PFSK-1 (cell line): Measurements from ENCODE around the gene HNRNPA2B1.

Source experiments
- FOXP2 ChIP-seq: optimal IDR thresholded peaks from 2 replicates; pipeline ENCODE3; 2011; ENCODE audit warnings: borderline replicate concordance, control low read depth, inconsistent platforms; ENCODE audit not compliant: insufficient read depth; ENCODE audit errors: extremely low read length, extremely low read depth
- POLR2AphosphoS5 ChIP-seq: IDR thresholded peaks from 2 replicates; pipeline ENCODE4 v1.6.1; 2012; ENCODE audit warnings: low read depth, mild to moderate bottlenecking, control low read depth, low read length, moderate library complexity
- SIN3A ChIP-seq: IDR thresholded peaks from 2 replicates; pipeline ENCODE4 v1.6.1; 2012; ENCODE audit warnings: mild to moderate bottlenecking, low read length, moderate library complexity, borderline replicate concordance; ENCODE audit not compliant: insufficient read depth
- TAF1 ChIP-seq: IDR thresholded peaks from 2 replicates; pipeline ENCODE4 v1.6.1; 2012; ENCODE audit warnings: low read length, control low read depth, borderline replicate concordance; ENCODE audit not compliant: insufficient read depth
- TF ChIP-seq, protein P1 (sequence below), 2 experiments: IDR thresholded peaks; 2 replicates each; pipeline versions ENCODE4 v1.6.1 to v1.8.0; 2011 to 2012; ENCODE audit warnings: low read depth in 2 of 2, low read length in 2 of 2, control low read depth in 1 of 2, inconsistent platforms in 1 of 2, mild to moderate bottlenecking in 1 of 2, moderate library complexity in 1 of 2; ENCODE audit not compliant: insufficient read depth in 1 of 2

The HNRNPA2B1 gene

DNA sequence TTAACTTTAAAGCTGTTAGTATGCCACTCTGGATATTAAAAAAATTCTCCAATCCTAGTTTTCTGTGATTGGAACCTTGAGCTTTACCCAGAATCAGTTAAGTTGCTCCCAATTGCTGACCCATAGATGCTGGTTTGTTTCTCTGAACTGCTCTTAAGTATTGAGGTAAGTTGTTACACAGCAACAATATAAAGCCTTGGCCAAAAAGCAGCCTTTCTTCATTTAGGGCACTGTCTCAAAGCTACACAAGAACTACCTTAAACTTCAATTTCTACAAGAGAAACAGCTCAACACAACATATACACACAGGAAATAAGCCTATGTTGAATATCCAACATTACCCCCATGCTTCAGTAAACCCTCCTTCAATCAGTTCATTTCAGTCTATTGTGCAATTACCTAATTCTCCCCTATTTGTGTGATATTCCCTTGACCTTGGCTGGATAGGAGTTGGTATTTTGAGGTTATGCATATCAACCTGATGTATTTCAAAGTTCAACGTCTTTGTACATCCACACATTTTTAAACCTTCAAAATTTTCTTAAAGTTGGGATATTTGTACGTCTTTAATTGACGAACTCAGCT lies 11.5 kb downstream of the HNRNPA2B1 start:
- no peak for TF ChIP-seq FOXP2
- TF ChIP-seq, protein P1, sequence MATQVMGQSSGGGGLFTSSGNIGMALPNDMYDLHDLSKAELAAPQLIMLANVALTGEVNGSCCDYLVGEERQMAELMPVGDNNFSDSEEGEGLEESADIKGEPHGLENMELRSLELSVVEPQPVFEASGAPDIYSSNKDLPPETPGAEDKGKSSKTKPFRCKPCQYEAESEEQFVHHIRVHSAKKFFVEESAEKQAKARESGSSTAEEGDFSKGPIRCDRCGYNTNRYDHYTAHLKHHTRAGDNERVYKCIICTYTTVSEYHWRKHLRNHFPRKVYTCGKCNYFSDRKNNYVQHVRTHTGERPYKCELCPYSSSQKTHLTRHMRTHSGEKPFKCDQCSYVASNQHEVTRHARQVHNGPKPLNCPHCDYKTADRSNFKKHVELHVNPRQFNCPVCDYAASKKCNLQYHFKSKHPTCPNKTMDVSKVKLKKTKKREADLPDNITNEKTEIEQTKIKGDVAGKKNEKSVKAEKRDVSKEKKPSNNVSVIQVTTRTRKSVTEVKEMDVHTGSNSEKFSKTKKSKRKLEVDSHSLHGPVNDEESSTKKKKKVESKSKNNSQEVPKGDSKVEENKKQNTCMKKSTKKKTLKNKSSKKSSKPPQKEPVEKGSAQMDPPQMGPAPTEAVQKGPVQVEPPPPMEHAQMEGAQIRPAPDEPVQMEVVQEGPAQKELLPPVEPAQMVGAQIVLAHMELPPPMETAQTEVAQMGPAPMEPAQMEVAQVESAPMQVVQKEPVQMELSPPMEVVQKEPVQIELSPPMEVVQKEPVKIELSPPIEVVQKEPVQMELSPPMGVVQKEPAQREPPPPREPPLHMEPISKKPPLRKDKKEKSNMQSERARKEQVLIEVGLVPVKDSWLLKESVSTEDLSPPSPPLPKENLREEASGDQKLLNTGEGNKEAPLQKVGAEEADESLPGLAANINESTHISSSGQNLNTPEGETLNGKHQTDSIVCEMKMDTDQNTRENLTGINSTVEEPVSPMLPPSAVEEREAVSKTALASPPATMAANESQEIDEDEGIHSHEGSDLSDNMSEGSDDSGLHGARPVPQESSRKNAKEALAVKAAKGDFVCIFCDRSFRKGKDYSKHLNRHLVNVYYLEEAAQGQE (IDR thresholded peaks at IDR 0.05; ENCODE audit: insufficient read depth in 1 of 2, low read depth in 2 of 2, low read length in 2 of 2): no peak
- no peak for TF ChIP-seq SIN3A
- no peak; the same call in 1 of the 2 replicates for TF ChIP-seq POLR2AphosphoS5
- TF ChIP-seq TAF1: no peak

- TF ChIP-seq, protein P1 (IDR thresholded peaks at IDR 0.05; ENCODE audit: insufficient read depth in 1 of 2, low read depth in 2 of 2, low read length in 2 of 2): no peak
- TF ChIP-seq POLR2AphosphoS5 (peak; percentile 1), FOXP2 (no peak), TAF1 (no peak), SIN3A (no peak)
These were observed 12.2 kb downstream of the HNRNPA2B1 start for GRCh38 chr7:26188206-26188956.

- TF ChIP-seq POLR2AphosphoS5: peak; percentile 75
- TF ChIP-seq, protein P1 (IDR thresholded peaks at IDR 0.05; ENCODE audit: insufficient read depth in 1 of 2, low read depth in 2 of 2, low read length in 2 of 2): no peak
- TF ChIP-seq TAF1: 0 out of 2 replicates have a peak, but pooled peaks have one; percentile 25
- peak; percentile 68; the same call in 1 of the 2 replicates for TF ChIP-seq SIN3A
- no peak for TF ChIP-seq FOXP2
These were observed 13.0 kb downstream of the HNRNPA2B1 start for GRCh38 chr7:26187380-26188205.

DNA sequence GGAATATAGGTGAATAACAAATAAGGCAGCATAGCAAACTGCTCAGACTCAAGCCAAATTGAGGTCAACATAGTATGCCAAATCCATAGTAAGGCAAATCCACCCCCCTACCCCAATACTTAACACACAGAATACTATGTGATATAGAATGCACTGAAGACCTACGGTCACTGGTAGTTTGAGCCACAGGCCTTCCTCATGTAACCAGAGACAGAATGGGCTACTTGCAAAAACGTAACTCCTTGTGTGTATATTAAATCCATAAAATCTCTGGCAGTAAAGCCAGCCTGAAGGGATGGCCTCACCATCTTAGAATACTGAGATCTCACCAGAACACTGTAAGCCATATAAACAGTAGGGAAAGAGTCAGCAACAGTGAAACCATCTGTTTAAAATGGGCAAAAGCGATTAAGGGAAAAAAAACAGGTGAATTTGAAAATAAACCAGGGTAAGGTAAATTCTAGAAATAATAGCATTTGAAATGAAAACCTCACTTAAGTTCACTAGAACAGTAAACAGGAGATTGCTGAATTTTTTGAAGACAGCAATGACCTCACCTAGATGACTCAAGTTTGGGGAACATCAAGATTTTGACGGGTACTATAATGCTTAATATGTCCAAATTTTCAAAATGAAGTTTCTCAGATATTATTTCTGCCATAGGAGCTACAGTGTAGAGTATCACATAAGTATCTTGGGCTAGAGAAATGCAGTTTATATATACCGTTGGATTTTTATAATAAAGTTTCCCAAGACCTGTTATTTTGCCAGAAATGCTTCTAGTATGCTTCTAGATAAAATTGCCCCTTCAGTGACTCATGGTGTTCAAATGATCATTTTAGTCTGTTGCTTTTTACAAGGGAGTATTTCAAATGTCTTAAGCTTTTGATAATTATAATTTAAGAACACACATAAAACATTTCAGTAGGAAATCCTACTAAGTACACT lies 13.9 kb downstream of the HNRNPA2B1 start:
- no peak; the same call in none of the 2 replicates for TF ChIP-seq POLR2AphosphoS5
- TF ChIP-seq FOXP2: no peak
- TF ChIP-seq SIN3A: no peak
- TF ChIP-seq TAF1: no peak
- TF ChIP-seq, protein P1 (IDR thresholded peaks at IDR 0.05; ENCODE audit: insufficient read depth in 1 of 2, low read depth in 2 of 2, low read length in 2 of 2): no peak
